Measurements from ENCODE around the gene TMEM88.

- TF ChIP-seq, protein P1, sequence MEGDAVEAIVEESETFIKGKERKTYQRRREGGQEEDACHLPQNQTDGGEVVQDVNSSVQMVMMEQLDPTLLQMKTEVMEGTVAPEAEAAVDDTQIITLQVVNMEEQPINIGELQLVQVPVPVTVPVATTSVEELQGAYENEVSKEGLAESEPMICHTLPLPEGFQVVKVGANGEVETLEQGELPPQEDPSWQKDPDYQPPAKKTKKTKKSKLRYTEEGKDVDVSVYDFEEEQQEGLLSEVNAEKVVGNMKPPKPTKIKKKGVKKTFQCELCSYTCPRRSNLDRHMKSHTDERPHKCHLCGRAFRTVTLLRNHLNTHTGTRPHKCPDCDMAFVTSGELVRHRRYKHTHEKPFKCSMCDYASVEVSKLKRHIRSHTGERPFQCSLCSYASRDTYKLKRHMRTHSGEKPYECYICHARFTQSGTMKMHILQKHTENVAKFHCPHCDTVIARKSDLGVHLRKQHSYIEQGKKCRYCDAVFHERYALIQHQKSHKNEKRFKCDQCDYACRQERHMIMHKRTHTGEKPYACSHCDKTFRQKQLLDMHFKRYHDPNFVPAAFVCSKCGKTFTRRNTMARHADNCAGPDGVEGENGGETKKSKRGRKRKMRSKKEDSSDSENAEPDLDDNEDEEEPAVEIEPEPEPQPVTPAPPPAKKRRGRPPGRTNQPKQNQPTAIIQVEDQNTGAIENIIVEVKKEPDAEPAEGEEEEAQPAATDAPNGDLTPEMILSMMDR (IDR thresholded peaks at IDR 0.05) = peak; percentile 76 to 82 (median 78)
- no peak for TF ChIP-seq POLR2A (IDR thresholded peaks at IDR 0.05)
Measured at GRCh38 chr17:7862692-7863437, 8.0 kb downstream of the TMEM88 start.

Data from testis (tissue), 2 donors.